ENCODE results near the gene TIMM21.

The TIMM21 gene

GRCh38 chr18:74131124-74131523 is 17.2 kb upstream of the TIMM21 start:
- Histone ChIP-seq H2AFZ (ENCODE audit: low read length) (no peak overlapping the region), H3K36me3 (ENCODE audit: insufficient read depth, low read length) (no peaks in the 10 kb centered on the region), H3K4me3 (ENCODE audit: low read length, poor library complexity, severe bottlenecking) (no peak overlapping the region), H3F3A (ENCODE audit: low read depth) (no peaks in the 10 kb centered on the region), H3K4me2 (ENCODE audit: low read depth, low read length, poor library complexity, severe bottlenecking) (no peak overlapping the region), H3K9me2 (replicated peaks; ENCODE audit: low read depth, low read length) (no peaks in the 10 kb centered on the region), H3K4me1 (ENCODE audit: insufficient read depth, low read length, poor library complexity, severe bottlenecking) (no peaks in the 10 kb centered on the region), H3K9me3 (ENCODE audit: insufficient read depth, low read depth, low read length) (no peaks in the 10 kb centered on the region), H4K20me1 (ENCODE audit: insufficient read depth, low read length, poor library complexity, severe bottlenecking) (no peaks in the 10 kb centered on the region), H3K79me2 (ENCODE audit: insufficient read depth, low read length) (no peaks in the 10 kb centered on the region), H3K9ac (ENCODE audit: low read depth, low read length, poor library complexity, severe bottlenecking) (no peak overlapping the region), H3K27me3 (ENCODE audit: insufficient read depth, low read length, poor library complexity, severe bottlenecking) (peaks cover 13% of the 10 kb centered on the region)
- TF ChIP-seq EZH2phosphoT487 (IDR thresholded peaks at IDR 0.05; ENCODE audit: borderline replicate concordance), result no peak
- TF ChIP-seq, protein P1, sequence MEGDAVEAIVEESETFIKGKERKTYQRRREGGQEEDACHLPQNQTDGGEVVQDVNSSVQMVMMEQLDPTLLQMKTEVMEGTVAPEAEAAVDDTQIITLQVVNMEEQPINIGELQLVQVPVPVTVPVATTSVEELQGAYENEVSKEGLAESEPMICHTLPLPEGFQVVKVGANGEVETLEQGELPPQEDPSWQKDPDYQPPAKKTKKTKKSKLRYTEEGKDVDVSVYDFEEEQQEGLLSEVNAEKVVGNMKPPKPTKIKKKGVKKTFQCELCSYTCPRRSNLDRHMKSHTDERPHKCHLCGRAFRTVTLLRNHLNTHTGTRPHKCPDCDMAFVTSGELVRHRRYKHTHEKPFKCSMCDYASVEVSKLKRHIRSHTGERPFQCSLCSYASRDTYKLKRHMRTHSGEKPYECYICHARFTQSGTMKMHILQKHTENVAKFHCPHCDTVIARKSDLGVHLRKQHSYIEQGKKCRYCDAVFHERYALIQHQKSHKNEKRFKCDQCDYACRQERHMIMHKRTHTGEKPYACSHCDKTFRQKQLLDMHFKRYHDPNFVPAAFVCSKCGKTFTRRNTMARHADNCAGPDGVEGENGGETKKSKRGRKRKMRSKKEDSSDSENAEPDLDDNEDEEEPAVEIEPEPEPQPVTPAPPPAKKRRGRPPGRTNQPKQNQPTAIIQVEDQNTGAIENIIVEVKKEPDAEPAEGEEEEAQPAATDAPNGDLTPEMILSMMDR (conservative IDR thresholded peaks at IDR 0.05; ENCODE audit: low read length), result no peak

DNA sequence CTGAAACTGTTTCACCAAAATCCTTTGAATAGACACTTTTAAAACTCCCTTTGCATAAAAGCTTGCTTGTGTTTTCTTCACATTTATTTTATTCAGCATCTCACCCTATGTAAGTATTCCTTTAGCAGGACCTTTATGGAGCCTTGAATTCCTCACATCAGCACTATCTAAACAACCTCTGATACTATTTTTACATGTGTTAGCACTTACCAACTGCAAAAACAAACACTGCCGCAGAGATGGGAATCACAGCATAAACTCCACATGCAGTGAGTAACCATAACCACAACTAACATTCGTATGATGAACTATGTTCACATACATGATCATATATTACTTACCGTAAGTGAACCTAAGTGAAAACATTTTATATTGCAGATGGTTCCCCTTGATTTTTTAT is 16.1 kb upstream of the TIMM21 start:
- Histone ChIP-seq H3K79me2 (ENCODE audit: insufficient read depth, low read length) (no peaks in the 10 kb centered on the region), H3K9ac (ENCODE audit: low read depth, low read length, poor library complexity, severe bottlenecking) (no peak overlapping the region), H2AFZ (ENCODE audit: low read length) (no peak overlapping the region), H3K4me3 (ENCODE audit: low read length, poor library complexity, severe bottlenecking) (no peak overlapping the region), H3K4me2 (ENCODE audit: low read depth, low read length, poor library complexity, severe bottlenecking) (no peak overlapping the region), H3K4me1 (ENCODE audit: insufficient read depth, low read length, poor library complexity, severe bottlenecking) (no peaks in the 10 kb centered on the region), H3K27me3 (ENCODE audit: insufficient read depth, low read length, poor library complexity, severe bottlenecking) (peaks cover 8% of the 10 kb centered on the region), H3F3A (ENCODE audit: low read depth) (no peaks in the 10 kb centered on the region), H3K9me2 (replicated peaks; ENCODE audit: low read depth, low read length) (no peaks in the 10 kb centered on the region), H4K20me1 (ENCODE audit: insufficient read depth, low read length, poor library complexity, severe bottlenecking) (no peaks in the 10 kb centered on the region), H3K9me3 (ENCODE audit: insufficient read depth, low read depth, low read length) (no peaks in the 10 kb centered on the region), H3K36me3 (ENCODE audit: insufficient read depth, low read length) (no peaks in the 10 kb centered on the region)
- TF ChIP-seq, protein P1 (conservative IDR thresholded peaks at IDR 0.05; ENCODE audit: low read length), result no peak
- TF ChIP-seq EZH2phosphoT487 (IDR thresholded peaks at IDR 0.05; ENCODE audit: borderline replicate concordance), result no peak

DNA sequence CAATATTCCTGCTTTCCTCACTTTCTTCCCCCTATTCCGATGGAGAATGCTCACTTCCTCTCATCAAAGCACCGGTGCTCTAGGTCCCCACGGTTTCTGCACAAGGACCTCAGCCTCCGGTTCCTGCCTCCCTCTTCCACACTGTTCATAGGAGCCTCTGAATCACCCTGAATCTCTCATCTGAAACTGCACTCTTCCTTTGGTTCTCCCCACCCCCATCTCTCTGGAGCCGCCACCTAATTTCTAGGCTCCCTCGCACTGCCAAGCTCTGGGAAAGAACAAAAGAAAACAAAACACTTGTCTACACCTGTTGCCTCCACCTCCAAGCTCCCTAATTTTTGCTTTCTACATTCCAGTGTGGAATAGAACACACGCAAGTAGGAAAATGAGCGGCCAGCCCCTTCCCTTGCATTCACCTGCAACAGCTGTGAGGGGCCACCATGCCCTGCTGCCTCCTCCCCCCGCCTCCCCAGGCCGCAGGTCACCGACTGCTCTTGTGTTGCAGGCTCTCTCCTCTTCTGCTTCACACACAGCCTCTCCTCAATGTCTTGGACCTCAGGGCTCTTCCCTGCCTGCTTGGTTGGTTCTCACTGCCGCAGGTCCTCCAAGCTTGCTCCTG is 10.3 kb upstream of the TIMM21 start:
- H4K20me1 ChIP-seq (ENCODE audit: insufficient read depth, low read length, poor library complexity, severe bottlenecking), result no peaks in the 10 kb centered on the region
- no peaks in the 10 kb centered on the region for H3K27me3 ChIP-seq (ENCODE audit: insufficient read depth, low read length, poor library complexity, severe bottlenecking)
- H3K4me1 ChIP-seq (ENCODE audit: insufficient read depth, low read length, poor library complexity, severe bottlenecking), result no peaks in the 10 kb centered on the region
- H3K36me3 ChIP-seq (ENCODE audit: insufficient read depth, low read length), result no peaks in the 10 kb centered on the region
- no peaks in the 10 kb centered on the region for H3K79me2 ChIP-seq (ENCODE audit: insufficient read depth, low read length)
- no peaks in the 10 kb centered on the region for H3K9me2 ChIP-seq (replicated peaks; ENCODE audit: low read depth, low read length)
- no peak overlapping the region for H3K9ac ChIP-seq (ENCODE audit: low read depth, low read length, poor library complexity, severe bottlenecking)
- TF ChIP-seq, protein P1 (conservative IDR thresholded peaks at IDR 0.05; ENCODE audit: low read length), result no peak
- TF ChIP-seq EZH2phosphoT487 (IDR thresholded peaks at IDR 0.05; ENCODE audit: borderline replicate concordance), result no peak
- no peaks in the 10 kb centered on the region for H3F3A ChIP-seq (ENCODE audit: low read depth)
- H3K9me3 ChIP-seq (ENCODE audit: insufficient read depth, low read depth, low read length), result no peaks in the 10 kb centered on the region
- H2AFZ ChIP-seq (ENCODE audit: low read length), result peak overlapping the region; percentile 44; the same call in 1 of the 2 replicates
- H3K4me2 ChIP-seq (ENCODE audit: low read depth, low read length, poor library complexity, severe bottlenecking), result no peak overlapping the region
- no peak overlapping the region for H3K4me3 ChIP-seq (ENCODE audit: low read length, poor library complexity, severe bottlenecking)
